GM23338 (cell line): Measurements from ENCODE around the gene PHACTR1. TPM values are rescaled to one million over a fixed set of nuclear protein-coding genes. Genes with fewer than 3 reads are reported as not detected.

ENCODE experiments used
- ATAC-seq: fragments of 200-7000 bp; cut with Tn5 transposase; 3 replicates; pipeline ENCODE4 v1.9.1; 2020
- DNase-seq: peaks from one replicate; pipeline ENCODE4 v3.0.0-alpha.2; 2015; ENCODE audit warnings: low spot score
- H2AFZ ChIP-seq: fragments of 200-600 bp; sonication (generic); 2 replicates; pipeline ENCODE4 v1.8.0; 2016; ENCODE audit warnings: antibody characterized with exemption, mild to moderate bottlenecking, moderate library complexity
- H3F3A ChIP-seq: fragments of 200-600 bp; sonication (generic); replicated peaks from 2 replicates; pipeline ENCODE4 v1.8.0; 2017; ENCODE audit warnings: antibody characterized with exemption, mixed run types, low read depth
- H3K27ac ChIP-seq: fragments of 200-600 bp; sonication (generic); 2 replicates; pipeline ENCODE4 v1.6.1; 2016; ENCODE audit warnings: low read depth
- H3K27me3 ChIP-seq: fragments of 200-600 bp; sonication (generic); 2 replicates; pipeline ENCODE4 v1.8.0; 2016; ENCODE audit warnings: mild to moderate bottlenecking, mixed run types, moderate library complexity; ENCODE audit not compliant: insufficient read depth
- H3K36me3 ChIP-seq: fragments of 200-600 bp; sonication (generic); 2 replicates; pipeline ENCODE4 v1.8.0; 2016; ENCODE audit warnings: mild to moderate bottlenecking; ENCODE audit not compliant: insufficient read depth
- H3K4me1 ChIP-seq: fragments of 200-600 bp; sonication (generic); 2 replicates; pipeline ENCODE4 v1.8.0; 2016; ENCODE audit warnings: mild to moderate bottlenecking, moderate library complexity; ENCODE audit not compliant: insufficient read depth
- H3K4me2 ChIP-seq: fragments of 200-600 bp; sonication (generic); 2 replicates; pipeline ENCODE4 v1.7.1; 2017; ENCODE audit warnings: mixed run types
- H3K4me3 ChIP-seq: fragments of 200-600 bp; sonication (generic); 2 replicates; pipeline ENCODE4 v1.6.1; 2016; ENCODE audit warnings: mixed run types
- H3K79me2 ChIP-seq: fragments of 200-600 bp; sonication (generic); replicated peaks from 2 replicates; pipeline ENCODE4 v1.8.0; 2017; ENCODE audit warnings: mild to moderate bottlenecking; ENCODE audit not compliant: insufficient read depth
- H3K9me2 ChIP-seq: fragments of 200-600 bp; sonication (generic); 2 replicates; pipeline ENCODE4 v1.8.0; 2017; ENCODE audit not compliant: insufficient read depth
- H4K20me1 ChIP-seq: fragments of 200-600 bp; sonication (generic); replicated peaks from 2 replicates; pipeline ENCODE4 v1.8.0; 2017; ENCODE audit warnings: mild to moderate bottlenecking; ENCODE audit not compliant: insufficient read depth
- H3K27ac Mint-ChIP-seq: 2 replicates; pipeline ENCODE4 v1.8.0; 2020; ENCODE audit warnings: inconsistent platforms, mild to moderate bottlenecking, moderate library complexity, mixed read lengths
- H3K27me3 Mint-ChIP-seq: 3 replicates; pipeline ENCODE4 v1.8.0; 2022; ENCODE audit warnings: low read depth, mild to moderate bottlenecking, moderate library complexity, mixed read lengths, inconsistent platforms; ENCODE audit not compliant: insufficient read depth, poor library complexity
- H3K36me3 Mint-ChIP-seq: 3 replicates; pipeline ENCODE4 v1.8.0; 2021; ENCODE audit warnings: low read depth, mild to moderate bottlenecking, inconsistent platforms, moderate library complexity, mixed read lengths
- H3K4me1 Mint-ChIP-seq: 3 replicates; pipeline ENCODE4 v1.8.0; 2020; ENCODE audit warnings: mild to moderate bottlenecking, inconsistent platforms, mixed read lengths
- H3K4me3 Mint-ChIP-seq: 3 replicates; pipeline ENCODE4 v1.8.0; 2021; ENCODE audit warnings: moderate library complexity, mild to moderate bottlenecking, inconsistent platforms, mixed read lengths
- H3K9me3 Mint-ChIP-seq: 3 replicates; pipeline ENCODE4 v1.8.0; 2020; ENCODE audit warnings: moderate library complexity, mild to moderate bottlenecking, inconsistent platforms, mixed read lengths
- CREB1 ChIP-seq: fragments of 250-450 bp; sonication (Bioruptor Pico); IDR thresholded peaks from 2 replicates; pipeline ENCODE4 v1.5.0; 2020; ENCODE audit warnings: low read depth, mild to moderate bottlenecking, moderate library complexity
- CTCF ChIP-seq, 2 experiments: fragments of 200-600 bp in 1 of 2; sonication (generic) in 1 of 2; conservative IDR thresholded peaks; 2 replicates each; pipeline versions ENCODE4 v1.5.1 to v1.6.1; 2016 to 2017; ENCODE audit warnings: antibody characterized with exemption in 2 of 2, low read depth in 2 of 2, mild to moderate bottlenecking in 2 of 2, moderate library complexity in 1 of 2
- ETS1 ChIP-seq: IDR thresholded peaks from 2 replicates; pipeline ENCODE4 v1.6.1; 2016; ENCODE audit warnings: antibody characterized with exemption
- EZH2phosphoT487 ChIP-seq: fragments of 200-600 bp; sonication (generic); IDR thresholded peaks from one replicate; pipeline ENCODE4 v1.8.1; 2018; ENCODE audit warnings: antibody characterized with exemption; ENCODE audit not compliant: unreplicated experiment
- JUNB ChIP-seq: IDR thresholded peaks from one replicate; pipeline ENCODE4 v1.6.1; 2016; ENCODE audit warnings: antibody characterized with exemption; ENCODE audit not compliant: unreplicated experiment
- NANOG ChIP-seq: IDR thresholded peaks from 2 replicates; pipeline ENCODE4 v1.6.1; 2016; ENCODE audit warnings: antibody characterized with exemption, borderline replicate concordance
- REST ChIP-seq: IDR thresholded peaks from one replicate; pipeline ENCODE4 v1.6.1; 2018; ENCODE audit warnings: antibody characterized with exemption; ENCODE audit not compliant: unreplicated experiment
- ZNF114 ChIP-seq: fragments of 250-450 bp; sonication (Bioruptor Pico); IDR thresholded peaks from 2 replicates; pipeline ENCODE4 v1.5.0; 2020; ENCODE audit warnings: mild to moderate bottlenecking, moderate library complexity
- ZNF331 ChIP-seq: fragments of 250-450 bp; sonication (Bioruptor Pico); IDR thresholded peaks from 2 replicates; pipeline ENCODE4 v1.5.0; 2020; ENCODE audit warnings: low read depth, mild to moderate bottlenecking, moderate library complexity
- ZNF462 ChIP-seq: fragments of 250-450 bp; sonication (Bioruptor Pico); IDR thresholded peaks from 2 replicates; pipeline ENCODE4 v1.5.0; 2020; ENCODE audit warnings: mild to moderate bottlenecking, moderate library complexity
- polyA plus RNA-seq: library from polyadenylated mRNA; unstranded; fragments of >200 nt; fragmentation: Nextera tagmentation; extraction: Ambion mirVana; gene quantifications from 2 replicates; pipeline ENCODE4 v1.2.1, GENCODE V29; 2016
- total RNA-seq: library from RNA; depleted of rRNA; stranded (reverse); fragments of >200 nt; shearing (Covaris generic); gene quantifications from 2 replicates; pipeline ENCODE4 v1.2.3, GENCODE V29; 2014

The PHACTR1 gene
- total and polyA plus RNA-seq, 2 experiments from 2014 or later, result 5.9 to 19.3 TPM

GRCh38 chr6:12779772-12780171, 63.2 kb downstream of the PHACTR1 start (continued):
- no peak for TF ChIP-seq ZNF462 (CRISPR knock-in tag)
- TF ChIP-seq NANOG, result no peak
- no peak for TF ChIP-seq JUNB
- no peak for TF ChIP-seq CTCF (conservative IDR thresholded peaks at IDR 0.05; ENCODE audit: low read depth in 2 of 2)
- no peak for TF ChIP-seq EZH2phosphoT487

- H3K27ac ChIP-seq, result no peak overlapping the region
- DNase-seq (no peak), ATAC-seq (no peak)
- no peaks in the 10 kb centered on the region for H3F3A ChIP-seq
- H3K27me3 Mint-ChIP-seq, result peaks cover 2% of the 10 kb centered on the region
- H3K9me3 Mint-ChIP-seq, result no peaks in the 10 kb centered on the region
- no peak overlapping the region for H3K27ac Mint-ChIP-seq
- H3K79me2 ChIP-seq, result no peaks in the 10 kb centered on the region
- no peaks in the 10 kb centered on the region for H3K27me3 ChIP-seq
- peaks cover 11% of the 10 kb centered on the region; the same call in 1 of the 2 replicates for H3K4me1 ChIP-seq
- H3K4me3 Mint-ChIP-seq, result no peak overlapping the region
- H3K4me2 ChIP-seq, result no peak overlapping the region
- peaks cover 15% of the 10 kb centered on the region for H3K4me1 Mint-ChIP-seq
- H3K36me3 Mint-ChIP-seq, result no peaks in the 10 kb centered on the region
- no peaks in the 10 kb centered on the region; the same call in 1 of the 2 replicates for H4K20me1 ChIP-seq
- no peak overlapping the region for H3K4me3 ChIP-seq
- H3K9me2 ChIP-seq, result no peaks in the 10 kb centered on the region
- no peaks in the 10 kb centered on the region for H3K36me3 ChIP-seq
- no peak for TF ChIP-seq EZH2phosphoT487
- TF ChIP-seq ZNF114 (CRISPR knock-in tag), result no peak
- no peak for TF ChIP-seq ETS1
- no peak for TF ChIP-seq ZNF331
- no peak for TF ChIP-seq REST
- no peak for TF ChIP-seq CREB1 (CRISPR knock-in tag)
- H2AFZ ChIP-seq, result no peak overlapping the region
Measured at GRCh38 chr6:12782136-12782535, 65.6 kb downstream of the PHACTR1 start.
